Activated B cell treated with CpG ODN at 0.5 μM for 24 hours (primary cell): ENCODE results near the gene CA9. TPM values are rescaled to one million over a fixed set of nuclear protein-coding genes. Genes with fewer than 3 reads are reported as not detected.

Experiments
- ATAC-seq: fragments of 200-7000 bp; cut with Tn5 transposase; one replicate; pipeline ENCODE4 v1.10.0; 2021; ENCODE audit warnings: low read depth, mild to moderate bottlenecking, moderate library complexity
- CTCF ChIA-PET: fragments of 350-600 bp; sonication (Branson Sonifier 250); formaldehyde crosslinking; loops from one replicate; lab custom pipeline; 2021; ENCODE audit warnings: antibody characterized with exemption; lab: Charles Lee
- POLR2A ChIA-PET: fragments of 350-600 bp; sonication (Branson Sonifier 250); formaldehyde crosslinking; loops from one replicate; lab custom pipeline; 2021; ENCODE audit warnings: antibody characterized with exemption; lab: Charles Lee
- DNase-seq: peaks from one replicate; pipeline ENCODE4 v3.0.0; 2022
- H3K27ac Mint-ChIP-seq: one replicate; pipeline ENCODE4 v1.8.0; 2020; ENCODE audit warnings: mixed read lengths
- H3K27me3 Mint-ChIP-seq: one replicate; pipeline ENCODE4 v1.8.0; 2021; ENCODE audit warnings: mixed read lengths
- H3K36me3 Mint-ChIP-seq: one replicate; pipeline ENCODE4 v1.8.0; 2021; ENCODE audit warnings: low read depth, mixed read lengths
- H3K4me1 Mint-ChIP-seq: one replicate; pipeline ENCODE4 v1.8.0; 2021; ENCODE audit warnings: mixed read lengths
- H3K4me3 Mint-ChIP-seq: one replicate; pipeline ENCODE4 v1.8.0; 2020; ENCODE audit warnings: mild to moderate bottlenecking, mixed read lengths
- H3K9me3 Mint-ChIP-seq: one replicate; pipeline ENCODE4 v1.8.0; 2020; ENCODE audit warnings: mixed read lengths
- CTCF ChIP-seq: fragments of 200-600 bp; IDR thresholded peaks from one replicate; pipeline ENCODE4 v1.8.0; 2022; ENCODE audit warnings: antibody characterized with exemption, mild to moderate bottlenecking
- intact Hi-C: fragments of 100-400 bp; cut with micrococcal nuclease; formaldehyde crosslinking; loops from one replicate; pipeline ENCODE4 v1.15.1; 2024
- total RNA-seq: library from RNA; stranded (reverse); gene quantifications from 2 replicates; pipeline ENCODE4 v1.2.3, GENCODE V29; 2022

CA9 gene
- total RNA-seq, 1 donor from 2014 or later, result not detected

- DNase-seq (no peak), ATAC-seq (no peak)
- no peaks in the 10 kb centered on the region for H3K9me3 Mint-ChIP-seq
- ChIA-PET CTCF (interaction anchor here (3.6 kb wide), 1 partner anchor 8 kb away, joined by 23 read pairs; no protein-coding TSS in a partner anchor), POLR2A (interaction anchor here (1.6 to 1.8 kb wide), 2 partner anchors 9 to 23 kb away, joined by 3 to 4 read pairs; no protein-coding TSS in a partner anchor)
- no peak overlapping the region for H3K4me3 Mint-ChIP-seq
- H3K27me3 Mint-ChIP-seq, result no peaks in the 10 kb centered on the region
- H3K4me1 Mint-ChIP-seq, result peaks cover 12% of the 10 kb centered on the region
- peaks cover 2% of the 10 kb centered on the region for H3K36me3 Mint-ChIP-seq
- peak overlapping the region; percentile 48 for H3K27ac Mint-ChIP-seq
- intact Hi-C loops, result no loop called here
- no peak for TF ChIP-seq CTCF
Observed at GRCh38 chr9:35687306-35687705, 13.6 kb downstream of the CA9 start.

GRCh38 chr9:35687972-35688557, 14.3 kb downstream of the CA9 start:
- intact Hi-C loops, result no loop called here
- no peak for ATAC-seq
- no peaks in the 10 kb centered on the region for H3K27me3 Mint-ChIP-seq
- ChIA-PET CTCF (interaction anchor here (1.2 to 3.6 kb wide), 2 partner anchors 8 to 30 kb away, joined by 4 to 23 read pairs; partner anchors contain the start of gene CCDC107), POLR2A (interaction anchor here (1.0 to 1.8 kb wide), 3 partner anchors 9 to 72 kb away, joined by 3 to 4 read pairs (median 3); no protein-coding TSS in a partner anchor)
- H3K4me3 Mint-ChIP-seq, result no peak overlapping the region
- no peak for DNase-seq
- no peak overlapping the region for H3K27ac Mint-ChIP-seq
- H3K36me3 Mint-ChIP-seq, result peaks cover 2% of the 10 kb centered on the region
- no peak for TF ChIP-seq CTCF
- H3K9me3 Mint-ChIP-seq, result no peaks in the 10 kb centered on the region
- peaks cover 12% of the 10 kb centered on the region for H3K4me1 Mint-ChIP-seq

- no peak overlapping the region for H3K27ac Mint-ChIP-seq
- CTCF ChIA-PET, result interaction anchor here (1.2 to 3.6 kb wide), 2 partner anchors 7 to 30 kb away, joined by 4 to 23 read pairs; partner anchors contain the start of gene CCDC107
- intact Hi-C loops, result no loop called here
Observed at GRCh38 chr9:35688558-35689541, 15.1 kb downstream of the CA9 start.

GRCh38 chr9:35689542-35690293, 16.0 kb downstream of the CA9 start, which contains the start of gene TPM2:
TSS of gene TPM2 (minus strand) at chr9:35689925. CDS start at chr9:35689817, 108 bp downstream.
- Mint-ChIP-seq H3K27me3 (no peaks in the 10 kb centered on the region), H3K4me3 (peak within 1 kb of the TSS; percentile 86), H3K4me1 (peaks cover 12% of the 10 kb centered on the region), H3K36me3 (peaks cover 2% of the 10 kb centered on the region), H3K27ac (peak within 1 kb of the TSS; percentile 76), H3K9me3 (no peaks in the 10 kb centered on the region)
- intact Hi-C loops, result loop anchor here (1.0 kb wide), 1 partner anchor 24 kb away; the partner anchor contains the start of gene ARHGEF39
- DNase-seq (no peak), ATAC-seq (no peak)
- no peak for TF ChIP-seq CTCF
- CTCF ChIA-PET, result interaction anchor here (0.8 to 3.1 kb wide), 3 partner anchors 25 to 193 kb away, joined by 3 to 8 read pairs (median 4); partner anchors contain the start of gene ARHGEF39
- POLR2A ChIA-PET, result interaction anchor here (0.5 to 1.6 kb wide), 8 partner anchors 15 to 67 kb away, joined by 3 to 6 read pairs (median 4); partner anchors contain the start of genes CCDC107, CREB3, RMRP and TLN1

More at GRCh38 chr9:35688558-35689541, 15.1 kb downstream of the CA9 start:
- H3K9me3 Mint-ChIP-seq, result no peaks in the 10 kb centered on the region
- H3K4me1 Mint-ChIP-seq, result peaks cover 12% of the 10 kb centered on the region
- peak overlapping the region; percentile 67 for H3K4me3 Mint-ChIP-seq
- POLR2A ChIA-PET, result interaction anchor here (1.0 to 1.8 kb wide), 3 partner anchors 8 to 73 kb away, joined by 3 to 4 read pairs (median 3); no protein-coding TSS in a partner anchor
- no peak for DNase-seq
- H3K27me3 Mint-ChIP-seq, result no peaks in the 10 kb centered on the region
- H3K36me3 Mint-ChIP-seq, result peaks cover 2% of the 10 kb centered on the region
- no peak for ATAC-seq
- no peak for TF ChIP-seq CTCF
